SHP77 treated with DMSO at 0.1 percent for 48 hours (cell line): ENCODE results near the gene THSD7B.

Source experiments
- DNase-seq: peaks from one replicate; lab custom pipeline; 2025; lab: John Stamatoyannopoulos, UW

THSD7B gene

GRCh38 chr2:137705296-137705695 is 940.0 kb downstream of the THSD7B start:
- no peak for DNase-seq

GRCh38 chr2:137706786-137707613 is 941.7 kb downstream of the THSD7B start:
- DNase-seq, result no peak

DNA sequence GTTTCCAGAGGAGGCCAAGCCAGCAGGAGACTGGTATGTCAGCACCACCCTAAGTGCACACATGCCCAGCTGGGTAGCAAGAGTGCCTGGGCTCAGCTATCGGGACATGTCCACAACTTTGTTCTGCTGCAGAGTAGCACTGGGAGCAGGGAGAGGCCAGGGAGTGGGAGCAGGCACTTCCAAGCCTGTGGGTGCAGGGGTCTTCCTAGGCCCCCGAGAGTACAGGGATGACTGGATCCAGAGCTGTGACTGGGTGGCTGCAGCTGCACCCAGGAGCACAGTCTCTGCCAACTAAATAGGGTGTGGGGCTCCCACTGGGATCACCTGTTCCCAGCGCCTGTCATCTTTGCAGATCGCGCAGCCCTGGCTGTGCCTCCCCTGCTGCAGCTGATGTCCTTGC is 943.0 kb downstream of the THSD7B start:
- no peak for DNase-seq

DNA sequence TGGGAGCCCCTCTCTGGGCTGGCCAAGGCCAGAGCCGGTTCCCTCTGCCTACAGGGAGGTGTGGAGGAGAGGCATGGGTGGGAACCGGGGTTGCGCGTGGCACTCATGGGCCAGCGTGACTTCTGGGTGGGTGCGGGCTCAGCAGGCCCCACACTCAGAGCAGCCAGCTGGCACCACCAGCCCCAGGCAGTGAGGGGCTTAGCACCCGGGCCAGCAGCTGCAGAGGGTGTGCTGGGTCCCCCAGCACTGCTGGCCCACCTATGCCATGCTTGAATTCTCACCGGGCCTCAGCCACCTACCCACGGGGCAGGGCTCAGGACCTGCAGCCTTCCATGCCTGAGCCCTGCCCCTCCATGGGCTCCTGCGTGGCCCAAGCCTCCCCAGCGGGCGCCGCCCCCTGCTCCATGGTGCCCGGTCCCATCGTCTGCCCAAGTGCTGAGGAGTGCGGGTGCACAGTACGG is 950.4 kb downstream of the THSD7B start:
- DNase-seq, result no peak

DNA sequence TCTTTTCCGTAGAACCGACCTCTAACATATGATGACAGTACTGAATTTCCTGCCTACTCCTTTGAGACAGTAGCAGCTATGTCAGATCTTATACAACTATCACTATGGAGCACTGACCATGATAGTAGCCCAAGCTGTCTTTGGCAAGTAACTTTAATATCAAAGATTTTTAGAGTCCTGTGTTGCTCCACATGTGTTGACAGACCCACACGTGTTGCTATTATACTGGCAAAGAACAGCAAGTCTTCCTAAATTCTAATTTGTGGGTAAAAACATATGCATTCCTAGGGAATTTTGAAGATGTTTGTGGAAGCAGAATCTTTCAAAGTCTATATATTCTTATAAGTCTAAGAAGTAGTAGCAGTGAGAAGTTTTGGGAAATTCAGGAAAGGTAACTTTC is 953.4 kb downstream of the THSD7B start:
- no peak for DNase-seq

DNA sequence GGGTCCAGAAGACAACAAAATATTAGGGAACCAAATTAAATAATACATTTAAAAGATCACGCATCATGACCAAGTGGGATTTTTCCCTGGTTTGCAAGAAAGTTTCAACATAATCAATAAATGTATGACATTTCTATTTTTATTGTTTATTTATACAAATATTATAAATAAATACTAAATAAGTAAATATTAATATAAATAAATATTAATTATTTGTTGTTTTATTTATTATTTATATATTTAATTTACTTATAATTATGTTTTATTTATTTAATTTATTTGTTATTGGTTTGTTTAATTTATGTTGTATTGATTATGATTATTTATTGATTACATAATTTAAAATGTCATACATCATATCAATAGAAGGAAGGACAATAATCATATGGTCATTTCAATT is 956.4 kb downstream of the THSD7B start:
- no peak for DNase-seq

DNA sequence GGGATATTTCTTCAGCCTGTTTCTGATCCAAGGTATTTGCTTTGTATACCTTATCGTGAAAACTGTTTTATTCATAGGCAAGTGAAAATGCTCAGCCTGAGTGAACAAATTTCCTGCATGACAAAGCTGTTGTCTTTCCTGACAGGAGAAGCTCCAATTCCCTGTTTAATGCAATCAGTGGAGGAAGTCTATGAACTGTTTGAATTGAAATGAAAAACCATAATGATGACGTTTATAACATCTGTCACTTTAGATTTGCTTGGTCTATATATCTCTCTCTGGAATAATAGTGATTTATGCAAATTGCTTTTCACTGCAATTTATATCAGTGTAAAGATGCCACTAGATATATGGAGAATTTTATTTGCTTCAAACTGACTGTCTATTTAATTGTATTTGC is 959.6 kb downstream of the THSD7B start:
- no peak for DNase-seq
